ENCODE results near the gene AHCYL2. TPM values are rescaled to one million over a fixed set of nuclear protein-coding genes. Genes with fewer than 3 reads are reported as not detected.

The AHCYL2 gene
- total RNA-seq, 4 donors from 2014 or later, result 14.7 to 22.6 (median 16.9) TPM

GRCh38 chr7:129292861-129293260, 68.0 kb downstream of the AHCYL2 start:
- TF ChIP-seq, protein P1, sequence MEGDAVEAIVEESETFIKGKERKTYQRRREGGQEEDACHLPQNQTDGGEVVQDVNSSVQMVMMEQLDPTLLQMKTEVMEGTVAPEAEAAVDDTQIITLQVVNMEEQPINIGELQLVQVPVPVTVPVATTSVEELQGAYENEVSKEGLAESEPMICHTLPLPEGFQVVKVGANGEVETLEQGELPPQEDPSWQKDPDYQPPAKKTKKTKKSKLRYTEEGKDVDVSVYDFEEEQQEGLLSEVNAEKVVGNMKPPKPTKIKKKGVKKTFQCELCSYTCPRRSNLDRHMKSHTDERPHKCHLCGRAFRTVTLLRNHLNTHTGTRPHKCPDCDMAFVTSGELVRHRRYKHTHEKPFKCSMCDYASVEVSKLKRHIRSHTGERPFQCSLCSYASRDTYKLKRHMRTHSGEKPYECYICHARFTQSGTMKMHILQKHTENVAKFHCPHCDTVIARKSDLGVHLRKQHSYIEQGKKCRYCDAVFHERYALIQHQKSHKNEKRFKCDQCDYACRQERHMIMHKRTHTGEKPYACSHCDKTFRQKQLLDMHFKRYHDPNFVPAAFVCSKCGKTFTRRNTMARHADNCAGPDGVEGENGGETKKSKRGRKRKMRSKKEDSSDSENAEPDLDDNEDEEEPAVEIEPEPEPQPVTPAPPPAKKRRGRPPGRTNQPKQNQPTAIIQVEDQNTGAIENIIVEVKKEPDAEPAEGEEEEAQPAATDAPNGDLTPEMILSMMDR (IDR thresholded peaks at IDR 0.05; ENCODE audit: low read depth), result no peak

GRCh38 chr7:129295015-129295423, 70.2 kb downstream of the AHCYL2 start:
- TF ChIP-seq, protein P1 (IDR thresholded peaks at IDR 0.05; ENCODE audit: low read depth), result no peak

- TF ChIP-seq, protein P1 (IDR thresholded peaks at IDR 0.05; ENCODE audit: low read depth), result no peak
Measured at GRCh38 chr7:129298268-129298893, 73.6 kb downstream of the AHCYL2 start.

GRCh38 chr7:129299889-129300288, 75.1 kb downstream of the AHCYL2 start:
- TF ChIP-seq, protein P1 (IDR thresholded peaks at IDR 0.05; ENCODE audit: low read depth), result no peak

DNA sequence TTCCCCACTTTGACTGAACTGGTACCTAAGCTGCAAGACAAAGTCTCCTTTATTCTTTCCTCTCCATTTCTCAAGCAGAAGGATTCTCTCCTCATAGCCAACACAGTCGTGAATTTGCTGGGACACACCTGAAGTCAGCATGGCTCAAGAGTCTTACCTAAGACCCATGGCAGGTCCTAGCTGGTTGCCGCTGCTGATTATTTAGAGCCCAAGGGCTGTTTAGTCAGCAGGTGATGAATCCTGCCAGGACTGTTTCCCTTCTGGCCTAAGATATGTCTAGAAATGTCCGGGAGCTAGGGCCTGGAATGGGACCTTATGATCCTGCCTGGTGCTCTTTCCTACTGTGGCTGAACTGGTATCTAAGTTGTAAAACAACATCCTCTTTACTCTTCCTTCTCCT, 82.8 kb downstream of the AHCYL2 start:
- TF ChIP-seq, protein P1 (IDR thresholded peaks at IDR 0.05; ENCODE audit: low read depth), result no peak

DNA sequence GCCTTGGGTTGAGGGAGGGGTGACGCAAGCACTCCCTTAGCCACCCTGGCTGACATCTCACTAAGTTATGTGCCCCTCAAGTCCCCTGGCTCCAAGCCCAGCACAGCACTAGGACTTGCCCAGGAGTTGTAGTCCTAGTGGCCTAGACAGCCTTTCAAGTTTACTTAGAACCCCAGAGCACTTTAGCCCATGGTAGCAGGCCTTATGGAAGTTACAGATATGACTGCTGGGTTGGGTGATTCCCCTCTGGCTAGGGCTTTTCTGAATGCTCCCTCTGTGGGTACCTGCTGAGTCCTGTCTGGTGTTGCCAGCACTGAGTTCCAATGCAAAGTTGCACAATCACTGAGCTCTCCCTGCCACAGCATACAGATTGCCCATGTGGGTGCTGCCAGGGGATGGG, 83.2 kb downstream of the AHCYL2 start:
- TF ChIP-seq, protein P1 (IDR thresholded peaks at IDR 0.05; ENCODE audit: low read depth), result no peak

DNA sequence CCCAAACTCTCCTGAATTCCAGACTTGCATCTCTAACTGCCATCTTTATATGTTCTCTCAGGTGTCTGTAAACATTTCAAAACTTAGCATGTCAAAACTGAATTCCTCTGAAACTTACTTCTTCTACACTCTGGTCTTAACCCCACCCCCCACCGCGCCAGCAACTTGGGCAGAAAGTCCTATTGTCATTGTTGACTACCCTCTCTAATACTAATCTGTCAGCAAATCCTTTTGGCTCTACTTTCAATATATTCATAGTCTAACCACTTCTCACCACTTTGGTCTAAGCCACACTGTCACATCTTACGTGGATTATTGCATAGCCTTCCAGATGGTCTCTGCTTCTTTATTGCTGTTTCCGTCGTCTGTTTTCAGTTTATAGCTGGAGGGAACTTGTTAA, 86.6 kb downstream of the AHCYL2 start:
- TF ChIP-seq, protein P1 (IDR thresholded peaks at IDR 0.05; ENCODE audit: low read depth), result no peak
